Heart right ventricle (tissue), 16 donors: Measurements from ENCODE around the gene ADGRD1. TPM values are rescaled to one million over a fixed set of nuclear protein-coding genes. Genes with fewer than 3 reads are reported as not detected.

Experiments used
- ATAC-seq, 8 donors: fragments of 200-7000 bp; cut with Tn5 transposase; one replicate each; pipeline ENCODE4 v1.9.1; 2020; ENCODE audit warnings: mild to moderate bottlenecking in 8 of 8, moderate library complexity in 8 of 8, moderate number of reproducible peaks in 1 of 8
- DNase-seq, 2 donors: peaks; one replicate each; pipeline ENCODE4 v3.0.0-alpha.2; 2020
- H3K27ac ChIP-seq, 10 donors: fragments of 200-600 bp; sonication (generic) in 2 of 10; one replicate each; pipeline versions ENCODE4 v1.5.0 to v1.8.0; 2020 to 2022; ENCODE audit warnings: mild to moderate bottlenecking in 3 of 10
- H3K27me3 ChIP-seq, 7 donors: fragments of 200-600 bp; one replicate each; pipeline ENCODE4 v1.8.0; 2021 to 2022; ENCODE audit warnings: mild to moderate bottlenecking in 2 of 7
- H3K36me3 ChIP-seq, 9 donors: fragments of 200-600 bp; sonication (generic) in 1 of 9; one replicate each; pipeline versions ENCODE4 v1.5.0 to v1.8.0; 2020 to 2022; ENCODE audit warnings: mild to moderate bottlenecking in 2 of 9
- H3K4me1 ChIP-seq, 9 donors: fragments of 200-600 bp; sonication (generic) in 1 of 9; one replicate each; pipeline versions ENCODE4 v1.5.0 to v1.8.0; 2020 to 2022; ENCODE audit warnings: mild to moderate bottlenecking in 4 of 9
- H3K4me3 ChIP-seq, 10 donors: fragments of 200-600 bp; sonication (generic) in 2 of 10; one replicate each; pipeline versions ENCODE4 v1.5.0 to v1.8.0; 2020 to 2022; ENCODE audit warnings: mild to moderate bottlenecking in 7 of 10, moderate library complexity in 2 of 10
- H3K9me3 ChIP-seq, 11 donors: fragments of 200-600 bp in 10 of 11; sonication (generic) in 2 of 11; one replicate each; pipeline versions ENCODE4 v1.5.0 to v1.8.0; 2013 to 2022; ENCODE audit warnings: mild to moderate bottlenecking in 2 of 11, control low read depth in 1 of 11, moderate library complexity in 1 of 11
- CTCF ChIP-seq, 9 donors: fragments of 200-600 bp; sonication (generic) in 2 of 9; IDR thresholded peaks; one replicate each; pipeline versions ENCODE4 v1.5.0 to v1.8.0; 2021 to 2022; ENCODE audit warnings: antibody characterized with exemption in 9 of 9, mild to moderate bottlenecking in 5 of 9, moderate library complexity in 1 of 9
- WGBS, 2 donors: extraction: QIAGEN DNeasy Blood & Tissue Kit; methylation state at CpG; one replicate each; pipeline ENCODE4 v1.1.7; 2013; ENCODE audit warnings: inconsistent platforms in 1 of 2; 5-methylcytosine and 5-hydroxymethylcytosine counted together
- intact Hi-C, 10 donors: fragments of 100-400 bp; cut with DNase I; formaldehyde crosslinking; loops; one replicate each; pipeline versions ENCODE4 v1.11.1 to v1.14.2; 2022
- polyA plus RNA-seq, 2 donors: library from polyadenylated mRNA; stranded (reverse); fragments of 200-250 nt; gene quantifications; one replicate each; pipeline ENCODE4 v1.2.3, GENCODE V29; 2013
- total RNA-seq, 10 donors: library from RNA; stranded (reverse); fragmentation: NEBNext Ultra II Directional in 3 of 10; extraction: Animal tissue kit (Norgen Biotek cat#: 25700) in 3 of 10; gene quantifications; one replicate each; pipeline versions ENCODE4 v1.2.1 to v1.2.4, GENCODE V29; 2021 to 2023
- donor health status: Arrhythmogenic right ventricular cardiomyopathy.
- donor health status: ischemic (EF 13 %, LVEDD 7.1; RV severe dilation, severe dysfunction).
- donor health status: healthy with polysubstance abuse.
- donor health status: DM: no; HTN: yes; CAD: no.
- donor health status: DM: no; HTN: no; CAD: no.
- donor health status: ischemic (EF 25% LVEDD 6.9; RV normal size, moderate dysfunction).
- donor health status: ischemic (EF 25% LVEDD 5.7; RV mildly dilated, moderate dysfunction).
- donor health status: healthy.
- donor health status: DM: yes; HTN: yes; CAD: no.
- donor health status: Ischemic cardiomyopathy.
- donor health status: ischemic (EF 35%, LVEDD 5.7; RV mildly dilated, moderate dysfunction).
- donor health status: nonischemic (EF 11% LVEDD 7.7; RV severe dilation, severe dysfunction).
- donor health status: DM: yes; HTN: yes; CAD: no.
- donor health status: PGD.
- donor health status: ischemic (EF 29% LVEDD 5.4; RV normal size, mild dysfunction).
- donor health status: nonischemic (EF 23%, LVEDD 6.1; RV moderate dilation, normal function).

Gene ADGRD1
- total and polyA plus RNA-seq, 12 donors = 16.8 to 157 (median 69.7) TPM

- peak overlapping the region in 7 of 10 donors; percentile 4 to 63 (median 35) for H3K27ac ChIP-seq
- no peak overlapping the region for H3K4me3 ChIP-seq
- DNase-seq = no peak
- H3K36me3 ChIP-seq = peaks cover 0 to 23% (median 0%) of the 10 kb centered on the region in 9 donors
- intact Hi-C loops = no loop called here
- no peaks in the 10 kb centered on the region for H3K9me3 ChIP-seq
- no peak for TF ChIP-seq CTCF (IDR thresholded peaks at IDR 0.05)
- no peaks in the 10 kb centered on the region for H3K27me3 ChIP-seq
- H3K4me1 ChIP-seq = peaks cover 0 to 41% (median 14%) of the 10 kb centered on the region in 9 donors
- 38 to 45% methylated on average over 7 of the region's 7 CpGs for WGBS, 2 donors
- peak in 5 of 8 donors; percentile 20 to 84 (median 73) for ATAC-seq
Observed at GRCh38 chr12:130983328-130984017, 29.8 kb downstream of the ADGRD1 start.

GRCh38 chr12:130984183-130985058 is 30.7 kb downstream of the ADGRD1 start:
- Histone ChIP-seq H3K36me3 (peaks cover 0 to 26% (median 0%) of the 10 kb centered on the region in 9 donors), H3K27ac (peak overlapping the region in 2 of 10 donors; percentile 42 to 63), H3K4me3 (no peak overlapping the region), H3K27me3 (no peaks in the 10 kb centered on the region), H3K9me3 (no peaks in the 10 kb centered on the region), H3K4me1 (peaks cover 0 to 34% (median 14%) of the 10 kb centered on the region in 9 donors)
- no peak for TF ChIP-seq CTCF (IDR thresholded peaks at IDR 0.05)
- WGBS, 2 donors = 89 to 94% methylated on average over 12 of the region's 12 CpGs
- ATAC-seq (no peak), DNase-seq (no peak)
- intact Hi-C loops = no loop called here

GRCh38 chr12:130987151-130987931 is 33.6 kb downstream of the ADGRD1 start:
- no peak for ATAC-seq
- intact Hi-C loops = no loop called here
- peaks cover 0 to 27% (median 2%) of the 10 kb centered on the region in 9 donors for H3K36me3 ChIP-seq
- no peak overlapping the region for H3K27ac ChIP-seq
- H3K9me3 ChIP-seq = no peaks in the 10 kb centered on the region
- peaks cover 0 to 18% (median 9%) of the 10 kb centered on the region in 9 donors for H3K4me1 ChIP-seq
- WGBS, 2 donors = 80 to 81% methylated on average over 22 of the region's 22 CpGs
- no peak for DNase-seq
- H3K27me3 ChIP-seq = no peaks in the 10 kb centered on the region
- TF ChIP-seq CTCF (IDR thresholded peaks at IDR 0.05) = no peak
- no peak overlapping the region for H3K4me3 ChIP-seq

GRCh38 chr12:130988261-130988660 is 34.6 kb downstream of the ADGRD1 start:
- intact Hi-C loops = loop anchor here in 1 of 10 donors (2.0 kb wide), 1 partner anchor 65 kb away; no protein-coding TSS in a partner anchor
- TF ChIP-seq CTCF (IDR thresholded peaks at IDR 0.05) = no peak
- H3K9me3 ChIP-seq = no peaks in the 10 kb centered on the region
- no peak for DNase-seq
- peaks cover 0 to 37% (median 5%) of the 10 kb centered on the region in 9 donors for H3K36me3 ChIP-seq
- 95% methylated on average over 5 of the region's 5 CpGs for WGBS, 2 donors
- H3K4me3 ChIP-seq = no peak overlapping the region
- no peak for ATAC-seq
- H3K27ac ChIP-seq = no peak overlapping the region
- H3K27me3 ChIP-seq = no peaks in the 10 kb centered on the region
- peaks cover 0 to 9% (median 2%) of the 10 kb centered on the region in 9 donors for H3K4me1 ChIP-seq
